Measurements from ENCODE around the gene EPS8.

The EPS8 gene

DNA sequence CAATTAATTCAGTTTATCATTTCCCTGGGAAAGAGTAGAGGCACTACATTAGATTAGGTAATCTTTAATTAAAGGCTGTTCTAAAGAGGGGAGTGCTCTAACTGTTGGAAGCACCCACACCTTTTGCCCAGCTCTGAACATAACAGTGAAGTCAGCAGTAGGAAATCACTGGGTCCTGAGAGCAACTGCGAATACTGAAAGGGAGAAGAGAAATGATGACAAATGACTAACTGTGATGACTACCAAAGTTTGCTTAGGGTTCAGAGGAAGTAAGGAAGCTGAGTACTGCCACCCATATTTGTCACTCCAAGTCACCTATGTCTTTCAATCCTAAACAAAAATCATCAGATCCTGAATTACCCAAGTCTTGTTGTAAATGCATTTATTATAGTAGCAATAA, 140.6 kb downstream of the EPS8 start:
- no peaks in the 10 kb centered on the region for H3K9me3 ChIP-seq (ENCODE audit: insufficient read depth, low read length, severe bottlenecking)
- H3K27me3 ChIP-seq (ENCODE audit: insufficient read depth, low read length, poor library complexity), result peaks cover 17% of the 10 kb centered on the region
- no peaks in the 10 kb centered on the region for H4K20me1 ChIP-seq (ENCODE audit: insufficient read depth, low read length)
- TF ChIP-seq EZH2 (IDR thresholded peaks at IDR 0.05; ENCODE audit: borderline replicate concordance, low read depth, low read length, severe bottlenecking), result no peak
- no peak overlapping the region for H3K9ac ChIP-seq (ENCODE audit: low read depth, low read length)
- no peaks in the 10 kb centered on the region for H3K36me3 ChIP-seq (ENCODE audit: insufficient read depth, low read length)
- no peak overlapping the region for H2AFZ ChIP-seq (ENCODE audit: low read depth, low read length)
- no peak overlapping the region for H3K4me2 ChIP-seq (ENCODE audit: insufficient read depth, low read length)
- DNase-seq, result no peak
- H3K79me2 ChIP-seq (ENCODE audit: insufficient read depth, low read length), result no peaks in the 10 kb centered on the region
- H3K27ac ChIP-seq (ENCODE audit: low read length), result no peak overlapping the region
- ATAC-seq (ENCODE audit: insufficient read depth, low read depth), result no peak
- no peak overlapping the region for H3K4me3 ChIP-seq (ENCODE audit: low read depth in 1 of 2, low read length in 2 of 2)
- H3K4me1 ChIP-seq (ENCODE audit: insufficient read depth, low read length), result no peaks in the 10 kb centered on the region

DNA sequence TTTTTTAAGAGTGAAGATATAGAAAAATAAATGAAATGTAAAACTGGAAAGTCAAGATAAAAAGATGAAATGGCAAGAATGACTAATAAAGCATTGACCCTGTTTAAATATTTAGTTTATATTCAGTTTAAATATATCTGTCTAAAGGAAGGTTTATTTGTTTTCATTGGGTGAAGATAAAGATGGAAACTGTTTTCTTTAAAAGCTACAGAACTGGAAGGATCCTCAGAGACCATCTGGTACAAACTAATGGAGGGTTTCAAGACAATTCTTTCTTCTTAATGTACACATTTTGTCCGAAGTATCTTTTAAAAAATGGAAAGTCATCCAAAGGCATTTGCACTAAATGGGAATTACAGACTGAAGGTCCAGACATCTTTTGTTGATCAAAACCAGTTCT, 142.6 kb downstream of the EPS8 start:
- Histone ChIP-seq H3K27ac (ENCODE audit: low read length) (no peak overlapping the region), H3K4me2 (ENCODE audit: insufficient read depth, low read length) (no peak overlapping the region), H3K36me3 (ENCODE audit: insufficient read depth, low read length) (no peaks in the 10 kb centered on the region), H3K4me1 (ENCODE audit: insufficient read depth, low read length) (no peaks in the 10 kb centered on the region), H3K79me2 (ENCODE audit: insufficient read depth, low read length) (no peaks in the 10 kb centered on the region), H3K27me3 (ENCODE audit: insufficient read depth, low read length, poor library complexity) (peaks cover 17% of the 10 kb centered on the region), H3K4me3 (ENCODE audit: low read depth in 1 of 2, low read length in 2 of 2) (no peak overlapping the region), H3K9me3 (ENCODE audit: insufficient read depth, low read length, severe bottlenecking) (no peaks in the 10 kb centered on the region), H2AFZ (ENCODE audit: low read depth, low read length) (no peak overlapping the region), H3K9ac (ENCODE audit: low read depth, low read length) (no peak overlapping the region), H4K20me1 (ENCODE audit: insufficient read depth, low read length) (no peaks in the 10 kb centered on the region)
- no peak for DNase-seq
- TF ChIP-seq EZH2 (IDR thresholded peaks at IDR 0.05; ENCODE audit: borderline replicate concordance, low read depth, low read length, severe bottlenecking), result no peak
- TF ChIP-seq, protein P1, sequence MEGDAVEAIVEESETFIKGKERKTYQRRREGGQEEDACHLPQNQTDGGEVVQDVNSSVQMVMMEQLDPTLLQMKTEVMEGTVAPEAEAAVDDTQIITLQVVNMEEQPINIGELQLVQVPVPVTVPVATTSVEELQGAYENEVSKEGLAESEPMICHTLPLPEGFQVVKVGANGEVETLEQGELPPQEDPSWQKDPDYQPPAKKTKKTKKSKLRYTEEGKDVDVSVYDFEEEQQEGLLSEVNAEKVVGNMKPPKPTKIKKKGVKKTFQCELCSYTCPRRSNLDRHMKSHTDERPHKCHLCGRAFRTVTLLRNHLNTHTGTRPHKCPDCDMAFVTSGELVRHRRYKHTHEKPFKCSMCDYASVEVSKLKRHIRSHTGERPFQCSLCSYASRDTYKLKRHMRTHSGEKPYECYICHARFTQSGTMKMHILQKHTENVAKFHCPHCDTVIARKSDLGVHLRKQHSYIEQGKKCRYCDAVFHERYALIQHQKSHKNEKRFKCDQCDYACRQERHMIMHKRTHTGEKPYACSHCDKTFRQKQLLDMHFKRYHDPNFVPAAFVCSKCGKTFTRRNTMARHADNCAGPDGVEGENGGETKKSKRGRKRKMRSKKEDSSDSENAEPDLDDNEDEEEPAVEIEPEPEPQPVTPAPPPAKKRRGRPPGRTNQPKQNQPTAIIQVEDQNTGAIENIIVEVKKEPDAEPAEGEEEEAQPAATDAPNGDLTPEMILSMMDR (IDR thresholded peaks at IDR 0.05; ENCODE audit: borderline replicate concordance, extremely low read depth, low read length, poor library complexity, severe bottlenecking), result no peak
- ATAC-seq (ENCODE audit: insufficient read depth, low read depth), result no peak

DNA sequence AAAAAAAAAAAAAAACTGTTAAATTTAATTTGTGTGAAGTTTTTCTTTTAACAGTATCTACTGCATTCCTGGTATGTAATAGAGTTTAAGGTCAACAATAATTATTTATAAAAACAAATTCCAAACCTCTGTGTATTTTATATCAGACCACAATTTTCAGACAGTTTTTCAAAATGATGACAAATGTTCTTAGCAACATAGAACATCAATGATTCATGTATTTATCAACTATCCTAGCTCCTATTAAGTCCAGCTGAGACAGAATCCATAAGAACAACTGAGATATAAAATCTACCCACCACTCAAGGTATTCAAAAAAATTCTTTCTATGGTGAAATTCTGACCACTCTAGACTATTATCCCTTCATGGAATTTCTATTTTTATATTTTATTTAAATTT, 144.5 kb downstream of the EPS8 start:
- H4K20me1 ChIP-seq (ENCODE audit: insufficient read depth, low read length), result no peaks in the 10 kb centered on the region
- TF ChIP-seq EZH2 (IDR thresholded peaks at IDR 0.05; ENCODE audit: borderline replicate concordance, low read depth, low read length, severe bottlenecking), result no peak
- TF ChIP-seq, protein P1 (IDR thresholded peaks at IDR 0.05; ENCODE audit: borderline replicate concordance, extremely low read depth, low read length, poor library complexity, severe bottlenecking), result no peak
- no peak overlapping the region for H3K27ac ChIP-seq (ENCODE audit: low read length)
- H2AFZ ChIP-seq (ENCODE audit: low read depth, low read length), result no peak overlapping the region
- peaks cover 17% of the 10 kb centered on the region for H3K27me3 ChIP-seq (ENCODE audit: insufficient read depth, low read length, poor library complexity)
- no peaks in the 10 kb centered on the region for H3K9me3 ChIP-seq (ENCODE audit: insufficient read depth, low read length, severe bottlenecking)
- no peak overlapping the region for H3K4me2 ChIP-seq (ENCODE audit: insufficient read depth, low read length)
- H3K4me3 ChIP-seq (ENCODE audit: low read depth in 1 of 2, low read length in 2 of 2), result no peak overlapping the region
- H3K36me3 ChIP-seq (ENCODE audit: insufficient read depth, low read length), result no peaks in the 10 kb centered on the region
- ATAC-seq (ENCODE audit: insufficient read depth, low read depth) (no peak), DNase-seq (no peak)
- H3K79me2 ChIP-seq (ENCODE audit: insufficient read depth, low read length), result no peaks in the 10 kb centered on the region
- H3K9ac ChIP-seq (ENCODE audit: low read depth, low read length), result no peak overlapping the region
- no peaks in the 10 kb centered on the region for H3K4me1 ChIP-seq (ENCODE audit: insufficient read depth, low read length)

DNA sequence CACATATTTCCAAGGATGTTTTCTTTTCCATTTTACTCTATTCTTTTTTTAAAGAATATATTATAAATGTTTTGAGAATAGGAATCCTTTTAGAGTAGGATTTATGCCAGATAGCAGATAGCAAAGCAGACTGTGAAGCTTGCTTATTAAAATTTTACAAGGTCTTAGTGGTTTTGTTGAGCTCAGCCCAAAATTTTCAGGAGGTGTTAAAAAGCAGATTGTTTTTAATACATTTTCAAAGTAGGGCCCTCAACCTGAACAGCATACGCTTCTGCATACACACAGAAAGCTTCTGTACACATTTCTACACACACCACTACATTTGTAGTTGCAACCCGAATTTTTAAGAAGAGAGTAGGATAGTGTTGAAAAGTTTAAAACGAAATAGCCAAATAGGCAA, 151.0 kb downstream of the EPS8 start:
- Histone ChIP-seq H3K4me3 (ENCODE audit: low read depth in 1 of 2, low read length in 2 of 2) (no peak overlapping the region), H3K27ac (ENCODE audit: low read length) (no peak overlapping the region), H3K9ac (ENCODE audit: low read depth, low read length) (no peak overlapping the region), H4K20me1 (ENCODE audit: insufficient read depth, low read length) (no peaks in the 10 kb centered on the region), H3K4me1 (ENCODE audit: insufficient read depth, low read length) (no peaks in the 10 kb centered on the region), H3K27me3 (ENCODE audit: insufficient read depth, low read length, poor library complexity) (peaks cover 6% of the 10 kb centered on the region), H3K36me3 (ENCODE audit: insufficient read depth, low read length) (no peaks in the 10 kb centered on the region), H3K9me3 (ENCODE audit: insufficient read depth, low read length, severe bottlenecking) (no peaks in the 10 kb centered on the region), H2AFZ (ENCODE audit: low read depth, low read length) (no peak overlapping the region), H3K4me2 (ENCODE audit: insufficient read depth, low read length) (no peak overlapping the region), H3K79me2 (ENCODE audit: insufficient read depth, low read length) (no peaks in the 10 kb centered on the region)
- DNase-seq, result no peak
- TF ChIP-seq, protein P1 (IDR thresholded peaks at IDR 0.05; ENCODE audit: borderline replicate concordance, extremely low read depth, low read length, poor library complexity, severe bottlenecking), result no peak
- no peak for TF ChIP-seq EZH2 (IDR thresholded peaks at IDR 0.05; ENCODE audit: borderline replicate concordance, low read depth, low read length, severe bottlenecking)
- ATAC-seq (ENCODE audit: insufficient read depth, low read depth), result no peak

All from DND-41 (cell line).